GM20431 (cell line): ENCODE data around the gene PPP1R9B.

Experiments used
- in situ Hi-C: fragments of 300-500 bp; cut with MseI, MboI; formaldehyde crosslinking; loops from one replicate; pipeline ENCODE4 v1.15.0; 2020; ENCODE audit warnings: low sequenced_read_pairs; ENCODE audit not compliant: unreplicated experiment

The PPP1R9B gene

DNA sequence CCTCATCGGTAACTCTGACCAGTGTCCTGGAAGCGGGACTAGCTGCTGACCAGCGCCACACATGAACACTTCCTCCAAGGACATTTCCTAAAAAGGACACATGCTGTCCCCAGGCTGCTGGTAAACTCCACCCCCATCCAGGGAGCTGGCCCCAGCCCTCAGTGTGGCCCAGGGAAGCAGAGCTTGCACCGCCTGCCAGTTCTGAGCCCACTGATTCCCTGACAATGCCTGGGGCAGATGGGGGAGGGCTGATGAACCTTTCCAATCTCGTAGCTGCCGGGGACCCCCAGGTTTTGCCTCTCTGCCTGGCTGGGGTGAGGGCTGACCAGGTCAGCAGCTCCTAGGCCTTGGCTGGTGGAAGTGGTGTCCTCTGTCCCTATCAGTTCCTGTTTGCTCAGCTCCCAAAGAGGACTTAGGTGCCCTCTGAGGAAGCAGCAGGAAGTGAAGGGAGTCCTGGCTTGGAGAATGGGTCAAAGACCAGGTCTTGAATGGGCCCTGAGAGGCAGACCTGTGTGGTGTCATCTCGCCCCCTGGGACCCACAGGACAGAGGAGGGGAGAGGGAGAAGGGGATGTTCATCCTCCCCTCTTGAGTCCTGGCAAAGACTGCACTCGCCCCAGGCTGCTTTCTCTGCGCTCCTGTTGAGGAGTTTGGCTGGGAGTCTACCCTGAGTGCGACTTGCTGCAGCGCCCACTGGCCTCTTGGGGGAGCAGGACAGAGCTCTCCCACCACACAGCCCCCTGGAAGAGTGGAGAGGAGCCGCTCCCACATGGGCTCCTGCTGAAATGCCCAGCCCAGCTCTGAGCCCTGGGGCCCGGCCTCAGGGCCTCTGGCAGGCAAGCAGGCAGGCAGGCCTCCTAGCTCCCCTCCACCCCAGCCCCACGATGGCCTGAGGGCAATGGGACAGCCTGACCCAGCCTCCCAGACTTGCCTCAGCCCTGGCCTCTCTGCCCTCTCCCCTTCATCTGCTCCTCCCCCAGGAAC is 38.5 kb downstream of the PPP1R9B start:
- in situ Hi-C loops, result no loop called here

DNA sequence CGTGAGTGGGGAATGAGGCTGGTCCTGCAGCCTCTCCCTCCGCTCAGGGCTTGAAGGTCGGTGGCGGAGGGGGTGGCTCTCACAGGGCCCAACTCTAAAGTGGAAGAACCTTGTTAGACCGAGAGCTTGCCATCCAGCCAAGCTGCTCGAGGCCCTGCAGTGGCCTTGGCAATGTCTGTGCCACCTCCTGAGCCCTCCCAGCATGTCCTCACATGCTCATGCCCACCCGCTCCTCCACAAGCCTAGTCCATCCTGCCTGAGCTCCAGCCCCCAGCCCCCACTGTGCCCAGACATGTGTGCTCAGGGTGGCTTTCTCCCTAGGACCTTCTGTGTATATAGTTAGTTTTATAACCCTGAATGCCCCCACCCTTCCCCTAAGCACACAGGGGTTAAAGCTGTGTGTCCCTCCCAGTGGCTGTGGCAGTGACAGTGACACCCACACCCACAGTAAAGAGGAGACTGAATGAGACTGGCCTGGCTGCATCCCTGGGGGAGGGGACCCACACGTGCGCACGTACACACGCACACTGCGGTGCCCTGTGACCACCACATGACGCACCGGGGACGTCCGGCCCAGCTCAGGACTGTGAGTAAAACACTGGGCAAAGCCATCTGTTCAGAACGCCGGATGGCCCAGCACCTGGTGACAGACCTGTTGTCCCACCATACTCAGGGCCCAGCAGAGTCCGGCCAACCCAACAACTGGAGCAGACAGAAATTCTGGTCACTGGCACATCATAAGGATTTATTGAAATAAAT is 39.7 kb downstream of the PPP1R9B start:
- in situ Hi-C loops, result no loop called here

DNA sequence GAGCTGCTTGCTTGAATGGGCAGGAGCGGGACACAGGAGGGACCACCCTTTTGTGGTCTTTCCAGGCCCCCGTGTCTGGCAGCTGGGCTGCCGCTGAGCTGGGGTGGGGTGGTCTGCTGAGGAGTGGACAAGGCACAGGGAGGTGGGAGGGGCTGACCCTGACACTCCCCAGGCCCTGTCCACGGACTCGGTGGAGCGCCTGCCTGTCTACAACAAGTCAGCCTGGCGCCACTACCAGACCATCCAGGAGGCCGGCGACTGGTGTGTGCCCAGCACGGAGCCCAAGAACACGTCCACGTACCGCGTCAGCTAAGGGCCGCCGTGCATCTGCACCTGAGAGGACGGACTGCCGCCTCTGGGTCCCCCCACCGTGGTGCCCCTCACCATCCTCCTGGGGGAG is 40.7 kb downstream of the PPP1R9B start:
- in situ Hi-C loops, result no loop called here

DNA sequence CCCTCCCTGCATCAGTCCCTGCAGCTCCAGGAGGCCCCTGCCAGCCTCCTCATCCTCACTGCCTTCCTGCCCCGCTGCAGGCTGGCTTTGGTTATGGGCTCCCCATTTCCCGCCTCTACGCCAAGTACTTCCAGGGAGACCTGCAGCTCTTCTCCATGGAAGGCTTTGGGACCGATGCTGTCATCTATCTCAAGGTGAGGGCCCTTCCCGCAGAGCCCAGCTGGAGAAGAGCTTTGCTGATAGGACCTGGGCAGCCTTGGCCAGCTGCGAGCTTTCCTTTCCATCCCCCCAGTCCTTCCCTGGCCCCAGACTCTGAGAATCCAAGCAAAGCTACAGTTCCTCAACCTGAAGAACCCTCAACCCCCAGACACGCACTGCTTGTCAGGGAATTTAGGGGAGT is 41.3 kb downstream of the PPP1R9B start:
- in situ Hi-C loops, result no loop called here

DNA sequence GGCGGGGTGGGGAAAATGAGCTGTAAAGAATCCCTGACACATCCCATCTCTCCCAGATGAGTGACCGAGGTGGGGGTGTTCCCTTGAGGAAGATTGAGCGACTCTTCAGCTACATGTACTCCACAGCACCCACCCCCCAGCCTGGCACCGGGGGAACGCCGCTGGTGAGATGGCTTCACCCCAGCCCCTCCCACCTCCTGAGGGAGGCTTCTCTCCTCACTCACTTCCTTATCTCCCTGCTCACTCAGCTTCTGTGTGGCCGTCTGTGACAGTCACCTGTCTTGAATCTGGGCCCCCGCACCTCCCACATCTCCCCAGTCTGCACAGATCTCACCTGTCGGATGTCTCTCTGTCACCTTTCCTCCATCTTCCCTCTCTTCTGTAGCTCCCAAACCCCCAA is 41.9 kb downstream of the PPP1R9B start:
- in situ Hi-C loops, result no loop called here

DNA sequence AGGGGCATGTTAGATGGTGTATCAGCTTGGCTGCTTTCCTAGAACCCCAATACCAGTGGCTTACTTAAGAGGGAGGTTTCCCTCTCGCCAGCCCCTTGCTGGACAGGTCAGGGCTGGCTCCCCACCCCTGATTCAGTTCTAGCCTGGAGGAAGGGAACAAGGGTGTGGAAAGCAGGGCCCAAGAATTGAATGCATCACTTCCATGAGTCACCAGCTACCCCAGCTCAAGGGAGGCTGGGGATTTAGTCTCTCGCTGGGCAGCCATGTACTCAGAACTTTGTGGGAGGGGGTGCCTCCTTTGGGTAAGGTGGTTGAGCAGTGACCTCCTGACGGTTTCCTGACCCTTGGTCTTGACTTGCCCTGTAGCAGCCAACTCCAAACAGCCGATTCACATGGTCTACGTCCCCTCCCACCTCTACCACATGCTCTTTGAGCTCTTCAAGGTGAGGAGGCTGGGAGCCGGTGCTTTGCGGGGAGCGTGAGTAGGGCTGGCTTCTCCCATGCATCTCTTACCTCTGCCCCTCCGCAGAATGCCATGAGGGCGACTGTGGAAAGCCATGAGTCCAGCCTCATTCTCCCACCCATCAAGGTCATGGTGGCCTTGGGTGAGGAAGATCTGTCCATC is 42.6 kb downstream of the PPP1R9B start:
- in situ Hi-C loops, result no loop called here

DNA sequence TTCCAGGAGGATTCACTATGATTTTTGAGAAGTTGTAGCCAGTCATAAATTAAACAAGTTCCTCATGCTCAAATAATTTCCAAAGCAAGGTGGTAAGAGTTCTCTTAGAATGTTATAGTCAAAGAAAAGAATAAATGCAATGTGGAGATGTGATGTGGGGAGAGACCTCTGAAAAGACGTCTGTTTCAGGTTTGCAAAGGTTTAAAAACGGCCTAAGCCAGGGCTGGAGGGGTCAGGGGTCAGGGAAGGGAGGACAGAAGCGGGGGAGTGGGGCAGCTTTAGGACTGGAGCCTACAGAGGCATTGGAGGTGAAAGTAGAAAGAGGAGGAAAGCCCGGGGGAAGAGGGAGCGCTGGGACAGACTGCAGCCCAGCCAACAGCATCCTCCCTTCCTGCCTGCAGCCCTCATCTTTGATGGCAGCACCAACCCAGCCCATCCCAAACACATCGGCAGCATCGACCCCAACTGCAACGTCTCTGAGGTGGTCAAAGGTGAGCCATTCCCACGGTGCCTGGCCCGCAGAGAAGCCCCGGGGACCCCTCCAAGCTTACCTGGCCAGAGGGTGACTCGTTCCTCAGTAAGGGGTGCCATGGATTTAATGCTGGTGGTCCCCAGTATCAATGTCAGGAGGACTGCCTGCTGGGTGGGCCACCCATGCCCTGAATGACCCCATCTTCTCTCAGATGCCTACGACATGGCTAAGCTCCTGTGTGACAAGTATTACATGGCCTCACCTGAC is 43.9 kb downstream of the PPP1R9B start:
- in situ Hi-C loops, result no loop called here

DNA sequence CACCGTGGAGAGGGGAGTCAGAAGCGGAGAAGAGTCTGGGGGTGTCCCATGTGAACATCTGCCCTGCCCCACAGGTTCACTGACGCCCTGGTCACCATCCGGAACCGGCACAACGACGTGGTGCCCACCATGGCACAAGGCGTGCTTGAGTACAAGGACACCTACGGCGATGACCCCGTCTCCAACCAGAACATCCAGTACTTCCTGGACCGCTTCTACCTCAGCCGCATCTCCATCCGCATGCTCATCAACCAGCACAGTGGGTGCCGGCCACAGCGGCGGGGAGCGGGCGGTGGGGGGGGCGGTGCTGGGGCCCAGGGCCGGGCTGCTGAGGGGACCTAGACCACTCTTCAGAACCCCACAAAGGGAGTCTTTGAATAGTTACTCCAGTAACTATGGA is 44.7 kb downstream of the PPP1R9B start:
- in situ Hi-C loops, result no loop called here

DNA sequence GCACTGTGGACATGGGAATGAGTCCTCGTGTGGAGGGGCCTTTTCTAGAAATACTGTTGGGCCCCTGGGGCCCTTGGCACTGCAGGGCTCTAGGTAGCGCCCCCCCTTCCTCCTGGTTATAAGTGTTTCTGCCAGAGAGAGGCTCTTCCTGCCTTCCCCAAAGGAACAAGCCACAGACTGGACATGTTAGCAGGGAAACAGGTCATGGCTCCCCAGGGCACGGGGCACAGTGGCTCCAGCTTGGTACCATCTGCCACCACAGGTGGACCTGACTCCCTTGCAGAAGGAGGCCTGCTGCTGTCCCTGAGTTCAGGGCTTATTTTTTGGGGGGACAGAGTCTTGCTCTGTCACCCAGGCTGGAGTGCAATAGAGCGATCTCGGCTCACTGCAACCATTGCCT is 46.5 kb downstream of the PPP1R9B start:
- in situ Hi-C loops, result no loop called here

DNA sequence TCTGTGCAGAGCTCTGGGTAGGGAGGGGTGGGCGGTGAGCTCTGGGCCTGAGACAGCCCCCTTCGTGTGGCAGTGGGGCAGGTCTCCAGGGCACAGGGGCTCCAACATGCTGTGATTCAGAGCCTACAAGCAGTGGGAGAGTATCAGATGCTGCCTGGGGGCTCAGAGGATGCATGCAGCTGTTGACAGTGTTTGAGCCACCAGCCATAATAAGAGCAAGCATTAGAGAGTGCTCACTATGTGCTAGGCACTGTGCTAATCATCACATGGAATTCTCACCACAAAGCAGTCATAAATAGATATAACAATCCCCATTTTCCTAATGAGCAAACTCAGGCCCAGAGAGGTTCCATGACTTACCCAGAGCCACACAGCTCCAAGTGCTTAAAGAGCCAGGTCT is 47.2 kb downstream of the PPP1R9B start:
- in situ Hi-C loops, result no loop called here

DNA sequence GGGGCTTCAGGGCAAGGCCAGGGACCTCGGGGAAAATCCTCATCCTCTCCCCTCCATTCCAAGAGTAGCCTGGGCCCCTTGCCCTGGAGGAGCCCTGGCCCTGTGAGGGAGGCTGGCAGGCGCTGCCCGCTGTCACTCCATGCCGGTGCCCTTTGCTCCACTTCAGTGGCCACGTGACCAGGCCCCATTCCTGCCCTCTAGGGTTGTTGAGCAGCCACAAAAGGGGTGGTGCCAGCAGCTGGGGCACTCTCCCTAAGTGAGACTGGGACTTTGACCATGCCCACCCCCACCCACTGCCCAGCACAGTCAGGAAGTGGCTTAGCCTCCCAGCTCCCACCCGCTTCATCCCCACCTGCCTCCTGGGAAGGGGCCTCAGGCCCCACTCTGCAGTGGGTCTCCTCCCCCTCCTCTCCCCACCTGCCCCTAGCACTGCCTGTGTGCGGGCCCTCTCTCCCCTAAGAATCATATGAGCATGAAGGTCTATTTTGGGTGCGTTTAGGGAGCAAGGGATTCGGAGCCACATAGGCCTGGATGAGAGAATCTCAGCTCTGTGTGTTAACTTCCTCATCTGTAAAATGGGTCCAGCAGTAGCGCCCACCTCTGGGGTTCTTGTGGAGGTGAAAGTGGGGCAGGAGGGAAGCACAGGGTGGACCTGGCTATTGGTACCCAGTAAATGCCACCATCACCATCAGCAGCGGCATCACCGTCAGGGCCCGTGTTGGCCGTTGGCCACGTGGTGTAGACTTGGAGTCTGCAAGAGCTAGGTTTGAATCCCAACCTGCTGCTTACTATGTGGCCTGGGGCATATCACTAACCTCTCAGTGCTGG is 48.1 kb downstream of the PPP1R9B start:
- in situ Hi-C loops, result no loop called here

DNA sequence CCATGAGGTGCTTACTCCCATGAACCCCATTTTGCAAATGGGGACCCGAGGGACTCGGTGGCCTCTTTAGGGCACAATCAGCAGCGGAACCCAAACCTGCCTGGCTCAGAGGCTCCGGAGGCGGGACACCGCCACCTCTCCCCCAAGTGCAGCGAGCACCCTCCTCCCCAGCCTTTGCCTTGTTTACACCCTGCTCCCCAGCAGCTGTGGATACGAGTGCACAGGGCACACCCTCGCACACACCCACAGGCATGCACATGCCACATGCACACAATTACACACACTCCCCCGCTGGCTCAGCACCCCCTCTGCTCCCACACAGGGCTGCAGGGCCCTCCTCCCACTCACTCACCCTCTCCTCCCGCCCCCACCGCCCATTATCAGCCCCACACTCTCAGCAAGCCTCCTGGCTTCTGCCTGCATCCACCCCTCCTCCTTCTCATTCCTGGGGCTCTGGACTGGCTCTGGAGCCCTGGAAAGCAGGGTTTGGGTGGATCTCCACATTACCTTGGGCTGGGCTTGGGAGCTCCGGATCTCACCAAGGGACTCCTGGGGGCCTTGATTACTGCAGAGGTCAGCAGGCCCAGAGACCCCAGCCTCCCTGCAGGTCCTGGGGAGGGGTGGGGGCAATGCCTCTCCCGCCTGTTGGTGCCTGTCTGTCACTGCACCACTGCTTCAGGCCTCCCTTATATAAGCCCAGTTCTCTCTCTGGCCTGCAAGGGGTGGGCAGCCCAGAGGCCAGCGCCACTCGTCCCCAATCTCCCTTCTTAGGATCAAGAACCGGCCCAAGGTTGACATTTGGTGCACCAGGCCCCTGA is 48.9 kb downstream of the PPP1R9B start:
- in situ Hi-C loops, result no loop called here

DNA sequence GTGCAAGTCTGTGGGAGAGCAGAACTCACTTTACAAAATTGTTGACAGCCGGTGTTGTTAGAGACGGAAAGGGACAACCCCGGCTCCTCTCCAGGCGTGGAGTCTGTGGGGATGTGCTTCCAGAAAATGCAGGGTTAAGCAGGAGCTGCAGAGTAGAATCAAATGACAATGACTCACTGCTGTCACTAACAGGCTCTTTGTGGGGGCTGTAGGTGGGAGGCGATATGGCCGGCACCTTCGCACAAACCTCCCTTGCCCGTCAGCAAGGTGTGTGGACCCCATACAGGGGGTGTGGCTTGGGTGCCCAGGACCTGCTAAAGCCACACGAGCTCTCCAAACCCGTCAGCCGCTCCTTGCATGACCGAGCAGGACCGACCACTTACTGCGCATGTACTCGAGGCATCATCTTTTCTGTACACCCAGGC is 49.5 kb downstream of the PPP1R9B start:
- in situ Hi-C loops, result no loop called here

DNA sequence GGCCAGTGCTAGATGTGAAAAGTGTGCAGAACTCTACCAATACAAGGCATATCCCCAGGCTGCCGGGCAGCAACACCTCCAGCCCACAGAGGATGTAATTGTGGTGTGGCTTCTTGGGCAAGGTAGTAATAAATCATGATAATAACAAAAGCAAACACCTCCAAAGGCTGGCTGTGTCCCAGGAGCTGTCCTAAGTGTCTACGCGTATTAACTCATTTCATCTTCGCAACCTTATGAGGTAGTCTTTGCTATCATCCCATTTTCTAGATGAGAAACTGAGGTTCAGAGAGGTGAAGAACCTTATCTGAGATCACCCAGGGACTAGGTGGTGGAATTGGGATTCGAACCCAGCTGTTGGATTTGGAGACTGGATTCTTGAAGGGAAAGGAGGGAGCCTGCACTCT is 50.0 kb downstream of the PPP1R9B start:
- in situ Hi-C loops, result no loop called here

DNA sequence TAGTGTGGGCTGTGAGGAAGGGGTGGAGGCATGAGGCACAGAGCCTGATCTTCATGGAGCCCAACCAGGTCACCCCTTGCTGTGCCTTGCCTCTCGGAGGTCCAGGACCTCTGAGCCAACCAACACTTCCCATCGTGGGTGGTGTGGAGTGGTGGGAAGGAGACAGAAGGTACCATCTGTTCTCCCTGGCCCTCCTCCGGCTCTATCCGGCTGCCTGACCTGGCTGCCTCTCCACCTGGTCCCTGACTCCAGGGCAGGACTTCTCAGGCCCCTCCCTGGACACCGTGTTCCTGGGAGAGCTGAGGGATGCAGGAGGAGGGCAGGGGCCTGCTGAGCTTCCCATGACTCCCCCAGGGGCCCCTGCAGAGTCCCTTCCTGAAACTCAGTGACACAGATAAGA is 51.5 kb downstream of the PPP1R9B start:
- in situ Hi-C loops, result no loop called here

DNA sequence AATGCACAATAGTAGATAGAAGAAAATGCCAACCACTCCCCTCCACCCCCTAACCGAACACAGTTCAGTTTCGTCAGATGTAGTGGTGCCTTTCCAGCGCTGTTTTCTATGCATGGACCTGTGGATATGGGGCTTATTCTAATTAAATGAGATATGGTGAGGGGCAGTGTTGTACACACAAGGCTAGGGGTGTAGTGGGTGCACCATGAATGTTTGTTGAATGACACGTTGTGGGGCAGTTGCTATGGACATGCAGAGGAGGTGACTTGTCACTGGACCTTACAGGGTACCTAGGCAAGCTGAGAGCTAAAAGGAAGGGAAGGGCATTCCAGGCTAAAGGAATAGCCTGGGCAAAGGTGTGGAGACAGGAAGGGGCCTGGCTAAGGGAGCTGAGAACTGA is 51.9 kb downstream of the PPP1R9B start:
- in situ Hi-C loops, result no loop called here

DNA sequence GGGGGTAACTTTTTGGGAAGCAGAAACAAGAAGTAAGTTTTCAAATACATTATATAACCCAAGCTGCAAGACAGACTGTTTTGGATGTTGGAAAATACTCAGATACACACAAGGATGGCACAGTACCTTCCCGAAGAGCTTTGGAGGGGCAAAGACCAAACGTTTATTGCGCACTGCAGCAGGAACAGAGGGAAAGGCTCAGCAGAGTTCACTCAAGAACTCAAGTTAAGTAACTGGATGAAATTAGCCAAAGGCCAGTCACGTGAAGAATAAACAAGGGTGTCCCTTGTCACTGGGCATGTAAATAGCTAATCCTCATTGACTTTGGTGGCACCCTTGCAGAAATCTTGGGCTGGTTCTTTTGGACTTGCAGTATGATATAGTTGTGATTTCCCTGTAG is 52.6 kb downstream of the PPP1R9B start:
- in situ Hi-C loops, result no loop called here

DNA sequence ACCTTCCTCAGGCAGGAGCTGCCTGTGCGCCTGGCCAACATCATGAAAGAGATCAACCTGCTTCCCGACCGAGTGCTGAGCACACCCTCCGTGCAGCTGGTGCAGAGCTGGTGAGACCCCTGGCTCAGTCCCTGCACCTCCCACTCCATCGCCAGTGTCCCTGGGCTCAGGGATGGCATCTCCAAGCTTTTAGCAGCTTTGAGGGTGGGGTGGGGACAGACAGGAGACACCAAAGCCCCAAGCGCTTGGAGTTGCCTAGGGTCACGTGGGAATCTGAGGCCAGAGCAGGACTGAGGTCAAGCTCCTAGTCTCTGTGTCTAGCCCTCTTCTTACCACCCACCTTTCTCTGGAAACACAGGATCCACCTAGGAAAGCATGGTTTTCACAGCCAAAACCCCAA is 53.0 kb downstream of the PPP1R9B start:
- in situ Hi-C loops, result no loop called here

DNA sequence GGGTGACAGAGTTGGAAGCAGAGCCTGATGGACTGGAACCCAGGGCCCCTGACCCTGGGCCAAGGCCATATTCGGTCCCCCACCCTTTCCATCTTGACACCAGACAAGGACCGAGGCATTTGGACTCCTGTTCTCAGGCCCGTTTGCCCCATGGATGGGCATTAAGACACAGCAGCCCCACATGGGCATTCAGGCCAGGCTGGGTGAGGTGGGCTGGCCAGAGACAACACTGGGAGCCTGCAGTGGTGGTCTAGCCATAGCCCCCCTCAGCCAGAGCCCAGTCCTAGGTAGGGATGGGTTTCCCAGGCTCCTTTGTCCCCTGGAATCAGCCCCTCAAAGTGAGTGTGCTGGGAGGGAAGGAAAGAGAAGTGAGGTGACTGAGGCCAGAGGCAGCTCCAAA is 53.7 kb downstream of the PPP1R9B start:
- in situ Hi-C loops, result no loop called here
